ENCODE measurements around the gene JPH3. TPM values are rescaled to one million over a fixed set of nuclear protein-coding genes. Genes with fewer than 3 reads are reported as not detected.

The JPH3 gene
- total RNA-seq, 1 experiment from 2014 or later: 2.6 TPM

GRCh38 chr16:87587636-87588035 lies 14.7 kb upstream of the JPH3 start:
- in situ Hi-C loops (cut with HindIII; ENCODE audit: low pct_unique_long_range_greater_than_20kb, low sequenced_read_pairs): no loop called here
- no peak for DNase-seq (ENCODE audit: low read depth, low spot score)

- DNase-seq (ENCODE audit: low read depth, low spot score): no peak
Measured at GRCh38 chr16:87592018-87592712, 10.1 kb upstream of the JPH3 start.

GRCh38 chr16:87593710-87594258 lies 8.5 kb upstream of the JPH3 start:
- in situ Hi-C loops (cut with HindIII; ENCODE audit: low pct_unique_long_range_greater_than_20kb, low sequenced_read_pairs): no loop called here
- DNase-seq (ENCODE audit: low read depth, low spot score): no peak

More at GRCh38 chr16:87592018-87592712, 10.1 kb upstream of the JPH3 start:
- in situ Hi-C loops (cut with HindIII; ENCODE audit: low pct_unique_long_range_greater_than_20kb, low sequenced_read_pairs): no loop called here

- DNase-seq (ENCODE audit: low read depth, low spot score): no peak
- in situ Hi-C loops (cut with HindIII; ENCODE audit: low pct_unique_long_range_greater_than_20kb, low sequenced_read_pairs): no loop called here
Measured at GRCh38 chr16:87595712-87596111, 6.6 kb upstream of the JPH3 start.

- DNase-seq (ENCODE audit: low read depth, low spot score): no peak
- in situ Hi-C loops (cut with HindIII; ENCODE audit: low pct_unique_long_range_greater_than_20kb, low sequenced_read_pairs): no loop called here
Measured at GRCh38 chr16:87597324-87597830, 4.9 kb upstream of the JPH3 start.

- DNase-seq (ENCODE audit: low read depth, low spot score): no peak
- in situ Hi-C loops (cut with HindIII; ENCODE audit: low pct_unique_long_range_greater_than_20kb, low sequenced_read_pairs): no loop called here
Measured at GRCh38 chr16:87598431-87598830, 3.9 kb upstream of the JPH3 start.

GRCh38 chr16:87600246-87600645 lies 2.1 kb upstream of the JPH3 start:
- DNase-seq (ENCODE audit: low read depth, low spot score): no peak
- in situ Hi-C loops (cut with HindIII; ENCODE audit: low pct_unique_long_range_greater_than_20kb, low sequenced_read_pairs): no loop called here

GRCh38 chr16:87601401-87601981 lies 817 bp upstream of the JPH3 start:
- in situ Hi-C loops (cut with HindIII; ENCODE audit: low pct_unique_long_range_greater_than_20kb, low sequenced_read_pairs): no loop called here
- DNase-seq (ENCODE audit: low read depth, low spot score): no peak

GRCh38 chr16:87602821-87603683 lies 744 bp downstream of the JPH3 start:
- DNase-seq (ENCODE audit: low read depth, low spot score): no peak
- in situ Hi-C loops (cut with HindIII; ENCODE audit: low pct_unique_long_range_greater_than_20kb, low sequenced_read_pairs): no loop called here

- in situ Hi-C loops (cut with HindIII; ENCODE audit: low pct_unique_long_range_greater_than_20kb, low sequenced_read_pairs): no loop called here
- DNase-seq (ENCODE audit: low read depth, low spot score): no peak
Measured at GRCh38 chr16:87603684-87604633, 1.7 kb downstream of the JPH3 start.

GRCh38 chr16:87604634-87605111 lies 2.4 kb downstream of the JPH3 start:
- in situ Hi-C loops (cut with HindIII; ENCODE audit: low pct_unique_long_range_greater_than_20kb, low sequenced_read_pairs): no loop called here
- DNase-seq (ENCODE audit: low read depth, low spot score): no peak

- DNase-seq (ENCODE audit: low read depth, low spot score): no peak
- in situ Hi-C loops (cut with HindIII; ENCODE audit: low pct_unique_long_range_greater_than_20kb, low sequenced_read_pairs): no loop called here
Measured at GRCh38 chr16:87607223-87607622, 4.9 kb downstream of the JPH3 start.

- no peak for DNase-seq (ENCODE audit: low read depth, low spot score)
- in situ Hi-C loops (cut with HindIII; ENCODE audit: low pct_unique_long_range_greater_than_20kb, low sequenced_read_pairs): no loop called here
Measured at GRCh38 chr16:87607871-87608270, 5.6 kb downstream of the JPH3 start.

GRCh38 chr16:87608400-87608985 lies 6.2 kb downstream of the JPH3 start:
- DNase-seq (ENCODE audit: low read depth, low spot score): peak; percentile 39
- in situ Hi-C loops (cut with HindIII; ENCODE audit: low pct_unique_long_range_greater_than_20kb, low sequenced_read_pairs): no loop called here

GRCh38 chr16:87610026-87610425 lies 7.7 kb downstream of the JPH3 start:
- in situ Hi-C loops (cut with HindIII; ENCODE audit: low pct_unique_long_range_greater_than_20kb, low sequenced_read_pairs): no loop called here
- DNase-seq (ENCODE audit: low read depth, low spot score): no peak

- no peak for DNase-seq (ENCODE audit: low read depth, low spot score)
- in situ Hi-C loops (cut with HindIII; ENCODE audit: low pct_unique_long_range_greater_than_20kb, low sequenced_read_pairs): no loop called here
Measured at GRCh38 chr16:87611456-87611855, 9.1 kb downstream of the JPH3 start.

GRCh38 chr16:87613961-87614360 lies 11.7 kb downstream of the JPH3 start:
- in situ Hi-C loops (cut with HindIII; ENCODE audit: low pct_unique_long_range_greater_than_20kb, low sequenced_read_pairs): no loop called here
- DNase-seq (ENCODE audit: low read depth, low spot score): no peak
